Prostate gland (tissue), 2 donors: ENCODE measurements around the gene GRK1.

ENCODE experiments used
- POLR2A ChIP-seq: fragments of 450-650 bp; IDR thresholded peaks from one replicate; pipeline ENCODE4 v1.6.1; 2016; ENCODE audit warnings: antibody characterized with exemption, mild to moderate bottlenecking
- TF ChIP-seq, protein P1 (sequence below), 4 experiments: fragments of 200-600 bp in 2 of 4; fragments of 450-650 bp in 2 of 4; sonication (generic) in 2 of 4; IDR thresholded peaks; 1 replicate in 3 of 4; 2 replicates in 1 of 4; pipeline ENCODE4 v1.5.1; 2016 to 2019; ENCODE audit warnings: antibody characterized with exemption in 4 of 4, mild to moderate bottlenecking in 2 of 4, moderate library complexity in 2 of 4

DNA sequence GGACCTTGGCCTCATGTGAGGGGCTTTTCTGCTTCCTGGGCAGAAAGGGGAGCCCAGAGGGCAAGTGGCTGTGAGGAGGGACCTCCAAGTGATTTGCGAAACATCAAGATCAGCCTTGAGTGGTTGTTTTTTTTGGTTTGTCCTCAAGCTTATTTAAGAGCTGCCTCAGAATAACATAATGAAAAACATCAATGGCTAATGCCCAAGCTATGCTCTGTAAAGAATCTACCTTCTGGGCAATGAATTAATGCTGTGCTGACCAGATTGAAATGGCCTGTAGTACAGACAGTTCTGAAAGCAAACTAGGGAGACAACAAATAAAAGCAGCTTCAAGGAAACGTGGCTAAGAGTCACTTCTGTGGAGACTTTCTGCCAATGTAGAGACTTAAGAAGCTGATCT is 100.3 kb downstream of the GRK1 start:
- TF ChIP-seq, protein P1, sequence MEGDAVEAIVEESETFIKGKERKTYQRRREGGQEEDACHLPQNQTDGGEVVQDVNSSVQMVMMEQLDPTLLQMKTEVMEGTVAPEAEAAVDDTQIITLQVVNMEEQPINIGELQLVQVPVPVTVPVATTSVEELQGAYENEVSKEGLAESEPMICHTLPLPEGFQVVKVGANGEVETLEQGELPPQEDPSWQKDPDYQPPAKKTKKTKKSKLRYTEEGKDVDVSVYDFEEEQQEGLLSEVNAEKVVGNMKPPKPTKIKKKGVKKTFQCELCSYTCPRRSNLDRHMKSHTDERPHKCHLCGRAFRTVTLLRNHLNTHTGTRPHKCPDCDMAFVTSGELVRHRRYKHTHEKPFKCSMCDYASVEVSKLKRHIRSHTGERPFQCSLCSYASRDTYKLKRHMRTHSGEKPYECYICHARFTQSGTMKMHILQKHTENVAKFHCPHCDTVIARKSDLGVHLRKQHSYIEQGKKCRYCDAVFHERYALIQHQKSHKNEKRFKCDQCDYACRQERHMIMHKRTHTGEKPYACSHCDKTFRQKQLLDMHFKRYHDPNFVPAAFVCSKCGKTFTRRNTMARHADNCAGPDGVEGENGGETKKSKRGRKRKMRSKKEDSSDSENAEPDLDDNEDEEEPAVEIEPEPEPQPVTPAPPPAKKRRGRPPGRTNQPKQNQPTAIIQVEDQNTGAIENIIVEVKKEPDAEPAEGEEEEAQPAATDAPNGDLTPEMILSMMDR (IDR thresholded peaks at IDR 0.05): no peak
- no peak for TF ChIP-seq POLR2A
